WERI-Rb-1 (cell line): ENCODE measurements around the gene C12orf56.

Experiments
- DNase-seq: peaks from one replicate; pipeline ENCODE4 v3.0.0-alpha.2; 2020
- H3K27ac ChIP-seq: fragments of 250-450 bp; sonication (Bioruptor Pico); 2 replicates; pipeline ENCODE4 v1.5.1; 2020; ENCODE audit warnings: mild to moderate bottlenecking, moderate library complexity
- H3K27me3 ChIP-seq: fragments of 250-450 bp; sonication (Bioruptor Pico); 2 replicates; pipeline ENCODE4 v1.5.1; 2021; ENCODE audit warnings: mild to moderate bottlenecking, low read depth, moderate library complexity; ENCODE audit not compliant: insufficient read depth, severe bottlenecking
- H3K36me3 ChIP-seq: fragments of 250-450 bp; sonication (Bioruptor Pico); 2 replicates; pipeline ENCODE4 v1.5.1; 2020; ENCODE audit warnings: mild to moderate bottlenecking, moderate library complexity
- H3K4me3 ChIP-seq: 2 replicates; pipeline ENCODE4 v1.5.1; 2011; ENCODE audit warnings: low read depth, mild to moderate bottlenecking, control low read depth, low read length
- H3K9me3 ChIP-seq: fragments of 250-450 bp; sonication (Bioruptor Pico); 2 replicates; pipeline ENCODE4 v1.5.1; 2021; ENCODE audit warnings: mild to moderate bottlenecking, moderate library complexity; ENCODE audit not compliant: severe bottlenecking
- TF ChIP-seq, protein P1 (sequence below): IDR thresholded peaks from 2 replicates; pipeline ENCODE4 v1.5.1; 2011; ENCODE audit warnings: low read depth, mild to moderate bottlenecking, control low read depth, inconsistent platforms, low read length

C12orf56 gene

DNA sequence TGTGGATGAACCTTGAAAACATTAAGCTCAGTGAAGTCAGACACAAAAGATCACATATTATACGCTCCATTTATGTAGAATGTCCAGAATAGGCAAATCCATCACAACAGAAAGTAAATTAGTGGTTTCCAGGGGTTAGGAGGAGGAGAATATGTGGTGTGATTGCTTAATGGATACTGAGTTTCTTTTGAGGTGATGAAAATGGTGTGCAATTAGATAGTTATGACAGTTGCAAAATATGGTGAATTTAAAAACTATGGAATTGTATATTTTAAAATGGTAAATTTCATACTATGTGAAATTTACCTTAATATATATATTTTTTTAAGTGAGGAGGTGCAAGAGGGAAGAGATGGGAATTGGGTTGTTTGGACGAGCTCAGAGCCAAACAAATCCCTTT is 122.1 kb downstream of the C12orf56 start:
- H3K9me3 ChIP-seq: no peaks in the 10 kb centered on the region
- H3K36me3 ChIP-seq: no peaks in the 10 kb centered on the region

DNA sequence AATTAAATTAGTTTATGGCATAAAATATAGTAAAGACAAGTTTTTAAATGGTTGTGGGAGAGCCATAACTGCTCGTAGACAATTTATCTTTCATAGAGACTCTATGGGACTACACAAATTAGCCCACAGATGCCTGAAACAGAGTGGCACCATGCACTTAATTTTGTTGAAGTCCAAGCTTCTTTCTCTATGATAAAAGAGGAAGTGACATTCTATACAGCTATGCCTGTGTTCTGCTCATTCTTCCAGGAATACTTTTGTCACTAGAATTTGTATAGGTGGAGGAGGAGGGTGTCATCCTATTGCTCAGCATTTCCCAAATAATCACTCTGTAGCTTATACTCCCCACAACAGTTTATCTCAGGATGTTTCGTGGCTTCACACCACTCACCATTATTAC is 124.7 kb downstream of the C12orf56 start:
- H3K4me3 ChIP-seq: no peak overlapping the region
- no peaks in the 10 kb centered on the region for H3K9me3 ChIP-seq
- no peak for DNase-seq
- no peaks in the 10 kb centered on the region for H3K36me3 ChIP-seq
- no peak overlapping the region for H3K27ac ChIP-seq
- no peaks in the 10 kb centered on the region for H3K27me3 ChIP-seq
- TF ChIP-seq, protein P1, sequence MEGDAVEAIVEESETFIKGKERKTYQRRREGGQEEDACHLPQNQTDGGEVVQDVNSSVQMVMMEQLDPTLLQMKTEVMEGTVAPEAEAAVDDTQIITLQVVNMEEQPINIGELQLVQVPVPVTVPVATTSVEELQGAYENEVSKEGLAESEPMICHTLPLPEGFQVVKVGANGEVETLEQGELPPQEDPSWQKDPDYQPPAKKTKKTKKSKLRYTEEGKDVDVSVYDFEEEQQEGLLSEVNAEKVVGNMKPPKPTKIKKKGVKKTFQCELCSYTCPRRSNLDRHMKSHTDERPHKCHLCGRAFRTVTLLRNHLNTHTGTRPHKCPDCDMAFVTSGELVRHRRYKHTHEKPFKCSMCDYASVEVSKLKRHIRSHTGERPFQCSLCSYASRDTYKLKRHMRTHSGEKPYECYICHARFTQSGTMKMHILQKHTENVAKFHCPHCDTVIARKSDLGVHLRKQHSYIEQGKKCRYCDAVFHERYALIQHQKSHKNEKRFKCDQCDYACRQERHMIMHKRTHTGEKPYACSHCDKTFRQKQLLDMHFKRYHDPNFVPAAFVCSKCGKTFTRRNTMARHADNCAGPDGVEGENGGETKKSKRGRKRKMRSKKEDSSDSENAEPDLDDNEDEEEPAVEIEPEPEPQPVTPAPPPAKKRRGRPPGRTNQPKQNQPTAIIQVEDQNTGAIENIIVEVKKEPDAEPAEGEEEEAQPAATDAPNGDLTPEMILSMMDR: no peak

More for the DNA sequence above, 122.1 kb downstream of the C12orf56 start:
- no peak for DNase-seq
- Histone ChIP-seq H3K27ac (no peak overlapping the region), H3K27me3 (no peaks in the 10 kb centered on the region), H3K4me3 (no peak overlapping the region)
- TF ChIP-seq, protein P1: no peak

DNA sequence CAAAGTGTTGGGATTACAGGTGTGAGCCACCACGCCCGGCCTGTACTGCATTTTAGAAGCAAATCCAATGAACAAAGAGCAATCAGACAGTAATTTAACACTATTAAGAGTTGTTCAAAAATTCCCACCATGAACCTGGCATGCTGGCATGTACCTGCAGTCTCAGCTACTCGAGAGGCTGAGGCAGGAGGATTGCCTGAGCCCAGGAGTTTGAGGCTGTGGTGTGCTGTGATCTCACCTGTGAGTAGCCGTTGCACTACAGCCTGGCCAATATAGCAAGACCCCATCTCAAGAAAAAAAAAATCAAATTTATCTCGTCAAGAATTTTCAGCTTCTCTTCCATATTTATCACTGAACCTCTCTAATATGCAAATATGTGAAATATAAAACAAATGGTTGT is 128.7 kb downstream of the C12orf56 start:
- no peaks in the 10 kb centered on the region for H3K27me3 ChIP-seq
- H3K4me3 ChIP-seq: no peak overlapping the region
- H3K27ac ChIP-seq: no peak overlapping the region
- DNase-seq: no peak
- TF ChIP-seq, protein P1: no peak
- H3K9me3 ChIP-seq: no peaks in the 10 kb centered on the region
- no peaks in the 10 kb centered on the region for H3K36me3 ChIP-seq

DNA sequence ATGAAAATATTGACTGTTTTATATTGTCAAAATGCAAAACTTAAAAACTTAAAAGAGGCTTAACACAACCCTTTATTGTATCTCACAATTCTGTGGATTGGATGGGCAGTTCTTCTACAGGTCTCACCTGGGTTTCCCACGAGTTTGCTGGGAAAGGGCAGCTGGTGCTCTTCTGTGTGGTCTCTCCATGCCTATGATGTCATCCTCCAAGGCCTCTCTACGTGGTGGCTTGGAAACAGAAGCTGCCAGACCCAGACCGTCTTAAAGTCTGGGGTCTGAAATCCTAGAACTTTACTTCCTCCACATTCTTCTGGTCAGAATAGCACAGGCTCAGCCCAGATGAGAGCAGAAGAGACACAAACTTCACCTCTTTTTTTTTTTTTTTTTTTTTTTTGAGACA is 132.0 kb downstream of the C12orf56 start:
- no peak overlapping the region for H3K27ac ChIP-seq
- no peak for DNase-seq
- TF ChIP-seq, protein P1: no peak
- no peaks in the 10 kb centered on the region for H3K27me3 ChIP-seq
- no peak overlapping the region for H3K4me3 ChIP-seq
- H3K36me3 ChIP-seq: no peaks in the 10 kb centered on the region
- H3K9me3 ChIP-seq: no peaks in the 10 kb centered on the region

DNA sequence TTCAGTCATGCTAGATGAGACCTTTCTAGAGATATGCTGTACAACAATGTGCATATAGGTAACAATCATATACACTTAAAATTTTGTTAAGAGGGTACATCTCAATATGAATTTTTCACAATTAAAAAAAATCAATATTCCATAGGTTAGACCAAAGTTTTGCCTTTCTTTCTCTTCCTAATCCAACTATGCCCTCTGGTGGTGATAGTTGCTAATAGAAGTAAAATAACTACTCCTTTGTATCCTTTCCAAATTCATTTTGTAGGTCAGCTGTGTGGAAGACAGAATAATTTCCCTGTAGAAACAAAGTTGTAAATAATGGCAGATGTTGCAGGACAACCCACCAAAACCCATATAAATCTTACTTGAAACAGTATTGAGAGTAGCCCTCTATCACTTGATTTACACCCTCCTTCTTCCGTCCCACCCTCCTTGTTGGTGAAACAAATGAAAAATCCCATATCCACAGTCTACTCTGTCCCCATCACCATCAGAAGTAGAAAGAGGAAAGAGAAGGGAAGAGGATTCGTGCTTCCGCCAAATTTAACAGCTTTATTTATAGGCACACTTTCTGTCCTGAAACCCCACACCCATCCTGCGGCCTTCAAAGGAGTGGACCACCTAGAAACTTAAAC is 134.3 kb downstream of the C12orf56 start:
- TF ChIP-seq, protein P1: no peak
- Histone ChIP-seq H3K36me3 (no peaks in the 10 kb centered on the region), H3K27ac (no peak overlapping the region), H3K4me3 (no peak overlapping the region), H3K27me3 (no peaks in the 10 kb centered on the region), H3K9me3 (no peaks in the 10 kb centered on the region)
- no peak for DNase-seq

DNA sequence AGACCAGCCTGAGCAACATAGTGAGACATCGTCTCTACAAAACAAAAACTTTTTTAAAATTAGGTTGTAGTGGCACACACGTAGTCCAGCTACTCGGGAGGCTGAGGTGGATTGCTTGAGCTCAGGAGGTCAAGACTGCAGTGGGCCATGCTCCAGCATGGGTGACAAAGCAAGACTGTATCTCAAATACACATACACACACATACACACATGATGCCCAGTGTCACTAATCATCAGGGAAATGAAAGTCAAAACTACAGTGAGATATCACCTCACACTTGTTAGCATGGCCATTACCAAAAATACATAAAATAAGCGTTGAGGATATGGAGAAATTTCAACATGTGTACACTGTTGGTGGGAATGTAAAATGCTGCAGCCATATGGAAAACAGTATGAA is 135.3 kb downstream of the C12orf56 start:
- no peaks in the 10 kb centered on the region for H3K9me3 ChIP-seq
- H3K27ac ChIP-seq: no peak overlapping the region
- no peak for DNase-seq
- no peaks in the 10 kb centered on the region for H3K36me3 ChIP-seq
- TF ChIP-seq, protein P1: no peak
- H3K27me3 ChIP-seq: no peaks in the 10 kb centered on the region
- H3K4me3 ChIP-seq: no peak overlapping the region
